Suppressor macrophage treated with lipopolysaccharide for 4 hours (primary cell): ENCODE measurements around the gene HAUS1.
"Not testable (repeated sequence)": the region's sequence is repeated elsewhere in the genome, so short reads cannot be mapped to it uniquely, and the experiment has no call there.

ENCODE experiments used
- DNase-seq: peaks from one replicate; pipeline ENCODE4 v3.0.0-alpha.2; 2020

HAUS1 gene, protein sequence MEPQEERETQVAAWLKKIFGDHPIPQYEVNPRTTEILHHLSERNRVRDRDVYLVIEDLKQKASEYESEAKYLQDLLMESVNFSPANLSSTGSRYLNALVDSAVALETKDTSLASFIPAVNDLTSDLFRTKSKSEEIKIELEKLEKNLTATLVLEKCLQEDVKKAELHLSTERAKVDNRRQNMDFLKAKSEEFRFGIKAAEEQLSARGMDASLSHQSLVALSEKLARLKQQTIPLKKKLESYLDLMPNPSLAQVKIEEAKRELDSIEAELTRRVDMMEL

DNA sequence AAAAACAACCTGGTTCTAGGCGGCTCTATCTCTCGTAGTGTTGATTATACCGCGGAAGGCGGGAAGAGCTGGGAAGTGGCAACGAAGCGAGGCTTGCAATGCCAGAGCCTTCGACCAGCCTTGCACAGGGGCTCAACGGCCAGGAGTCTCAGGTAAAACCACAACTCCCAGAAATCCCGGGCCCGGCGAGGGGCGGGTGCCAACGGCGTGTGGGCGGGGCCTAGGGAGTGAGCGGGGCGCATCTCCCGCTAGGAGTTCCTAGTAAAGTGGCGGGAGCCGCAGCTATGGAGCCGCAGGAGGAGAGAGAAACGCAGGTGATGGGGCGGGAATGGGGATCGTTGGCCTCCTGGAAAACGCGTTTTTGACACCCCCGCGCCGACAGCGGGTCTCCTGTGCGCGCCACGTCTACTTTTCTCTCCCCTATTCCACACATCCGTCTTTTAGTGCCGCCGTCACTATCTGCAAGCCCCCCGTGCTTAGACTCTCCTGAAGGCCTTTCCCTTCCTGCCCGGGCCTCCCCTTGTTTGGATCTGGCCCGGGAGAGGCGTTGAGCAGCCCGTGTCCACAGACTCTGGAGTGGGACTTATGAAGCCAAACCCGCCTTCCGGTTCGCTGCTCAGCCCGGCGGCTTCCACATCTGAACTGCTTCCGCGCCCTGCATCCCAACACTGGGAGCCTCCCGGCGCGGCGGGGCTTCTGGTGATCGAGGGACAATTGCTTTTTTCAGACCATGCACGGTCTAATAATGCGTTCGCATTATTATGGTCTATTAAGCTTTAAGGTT, at the start of gene HAUS1:
Gene HAUS1 (plus strand): TSS at position 258 of the 784 bp plus-strand sequence. CDS start 27 bp downstream, at position 285.
- DNase-seq = peak; percentile 83

DNA sequence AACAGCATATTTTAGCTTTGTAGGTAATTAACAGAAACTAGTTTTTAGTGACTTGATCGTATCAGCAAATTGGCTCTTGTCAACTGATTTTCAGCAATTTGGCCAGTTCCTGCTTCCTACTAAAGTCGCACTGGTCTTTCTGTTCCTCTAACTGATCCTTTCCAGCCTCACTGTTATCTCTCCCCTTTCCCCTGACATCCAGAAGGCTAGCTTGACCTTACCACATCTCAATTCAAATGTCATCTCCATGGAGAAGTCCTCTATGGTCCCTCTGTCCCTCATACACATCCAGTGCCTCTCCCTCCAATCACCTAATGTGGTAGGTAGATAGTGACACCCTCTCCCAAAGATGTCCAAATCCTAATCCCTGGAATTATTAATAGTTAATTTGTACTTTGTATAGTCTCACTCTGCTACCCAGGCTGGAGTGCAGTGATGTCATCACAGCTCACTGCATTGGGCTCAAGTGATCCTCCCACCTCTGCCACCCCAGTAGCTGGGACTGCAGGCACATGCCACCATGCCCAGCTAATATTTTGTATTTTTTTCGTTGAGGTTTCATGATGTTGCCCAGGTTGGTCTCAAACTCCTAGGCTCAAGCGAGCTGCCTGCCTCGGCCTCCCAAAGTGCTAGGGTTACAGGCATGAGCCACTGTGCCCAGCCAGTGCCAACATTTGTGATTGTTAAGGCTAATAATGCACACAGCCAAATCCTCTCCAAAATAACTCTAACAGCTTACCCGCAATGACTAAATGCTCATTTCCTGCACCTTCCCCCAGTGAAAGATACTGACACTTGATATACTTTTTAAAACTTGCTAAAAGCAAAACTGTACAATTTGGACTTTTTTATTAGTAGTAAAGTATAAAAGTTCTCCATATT, 49.0 kb upstream of the HAUS1 start:
- DNase-seq = no peak

DNA sequence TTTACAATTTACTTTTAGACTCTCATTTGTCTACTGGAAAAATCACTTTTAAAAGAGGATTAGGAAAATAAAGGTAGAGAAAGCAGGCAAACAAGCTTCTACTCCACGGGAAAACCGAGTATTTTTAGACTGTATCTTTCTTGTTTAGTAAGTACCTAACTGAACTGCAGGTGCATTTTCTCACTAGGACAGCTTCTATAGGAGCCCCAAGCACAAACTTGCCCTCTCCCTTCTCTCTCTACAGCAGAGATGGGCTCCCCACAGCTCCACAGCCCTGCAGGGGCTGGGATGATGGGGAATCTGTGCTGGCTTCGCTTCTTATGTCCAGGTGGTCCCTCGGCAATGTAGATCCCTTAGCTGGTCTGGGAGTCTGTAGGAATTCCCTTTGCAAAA, 48.4 kb upstream of the HAUS1 start:
- no peak for DNase-seq

DNA sequence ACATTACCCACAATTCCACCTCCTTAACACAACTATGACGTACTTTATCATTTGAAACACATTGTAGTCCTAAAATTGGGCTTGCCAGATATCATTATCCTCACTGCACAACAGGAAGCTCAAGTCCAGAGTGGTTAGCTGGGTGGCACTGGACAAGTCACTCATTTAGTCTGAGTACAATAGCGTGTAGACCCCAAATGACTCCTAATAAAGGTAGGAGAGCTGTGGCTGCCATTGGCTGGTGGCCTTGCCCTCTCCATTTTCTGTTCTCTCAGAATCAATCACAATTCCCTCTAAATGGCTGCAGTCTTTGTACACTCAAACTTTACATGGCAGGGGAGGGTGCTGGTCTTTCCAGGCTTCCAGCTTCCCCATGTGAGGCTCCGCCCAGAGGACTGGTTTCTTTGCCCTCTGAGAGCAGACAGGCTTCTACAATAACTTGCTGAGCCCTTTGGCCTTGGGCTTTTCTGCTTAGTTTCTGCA, 43.8 kb upstream of the HAUS1 start:
- DNase-seq = peak; percentile 46

DNA sequence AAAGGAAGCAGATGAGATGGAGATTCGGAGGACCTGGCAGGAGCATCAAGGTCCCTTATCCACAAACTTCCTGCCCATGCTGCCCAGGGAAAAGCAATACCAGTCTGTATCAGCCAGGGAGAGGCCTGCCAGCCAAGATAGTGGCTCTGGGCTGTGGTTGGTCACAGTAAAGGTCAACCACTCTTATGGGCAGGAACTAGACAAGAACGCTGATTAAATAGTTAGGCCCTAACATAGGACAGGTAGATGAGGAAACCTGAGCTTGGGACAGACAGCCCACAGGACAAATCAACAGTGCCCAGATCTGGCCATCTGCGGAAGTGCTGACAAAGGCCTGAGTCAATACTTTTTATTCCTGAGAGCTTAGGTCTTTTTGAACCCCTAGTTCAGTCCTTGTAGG, 42.8 kb upstream of the HAUS1 start:
- no peak for DNase-seq

DNA sequence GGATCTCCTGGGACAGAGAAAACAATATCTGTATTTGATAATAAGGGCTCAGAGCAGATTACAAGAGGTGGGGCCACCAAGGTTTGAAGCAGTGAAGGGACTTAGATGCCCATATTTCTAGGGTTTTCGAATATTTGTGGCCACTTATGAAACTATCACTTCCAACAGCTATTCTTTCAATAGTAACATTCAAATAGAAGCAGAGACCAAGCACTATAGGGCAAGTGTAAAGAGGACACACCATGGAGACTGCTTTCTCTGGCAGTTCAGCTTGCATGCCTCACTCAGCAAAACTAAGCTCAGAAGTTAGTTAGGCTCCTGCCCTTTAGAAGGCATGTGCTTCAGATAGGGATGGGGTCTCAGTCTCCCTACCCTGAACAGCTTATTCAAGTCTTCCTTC, 42.4 kb upstream of the HAUS1 start:
- no peak for DNase-seq

DNA sequence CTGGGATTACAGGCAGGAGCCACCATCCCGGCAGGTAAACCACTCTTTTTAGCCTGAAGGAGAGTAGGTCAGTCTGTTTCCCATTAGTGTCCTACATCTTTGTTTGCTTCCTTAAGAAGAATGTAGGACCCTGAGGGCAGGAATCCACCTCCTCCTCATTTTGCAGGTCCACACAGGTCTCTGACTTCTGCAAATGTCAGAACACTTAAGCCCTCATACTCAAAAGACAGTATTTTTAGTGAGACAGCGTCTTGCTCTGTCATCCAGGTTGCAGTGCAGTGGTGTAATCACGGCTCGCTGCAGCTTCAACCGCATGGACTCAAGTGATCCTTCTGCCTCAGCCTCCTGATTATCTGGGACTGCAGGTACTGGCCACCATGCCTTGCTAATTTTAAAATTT, 41.4 kb upstream of the HAUS1 start:
- DNase-seq = no peak

DNA sequence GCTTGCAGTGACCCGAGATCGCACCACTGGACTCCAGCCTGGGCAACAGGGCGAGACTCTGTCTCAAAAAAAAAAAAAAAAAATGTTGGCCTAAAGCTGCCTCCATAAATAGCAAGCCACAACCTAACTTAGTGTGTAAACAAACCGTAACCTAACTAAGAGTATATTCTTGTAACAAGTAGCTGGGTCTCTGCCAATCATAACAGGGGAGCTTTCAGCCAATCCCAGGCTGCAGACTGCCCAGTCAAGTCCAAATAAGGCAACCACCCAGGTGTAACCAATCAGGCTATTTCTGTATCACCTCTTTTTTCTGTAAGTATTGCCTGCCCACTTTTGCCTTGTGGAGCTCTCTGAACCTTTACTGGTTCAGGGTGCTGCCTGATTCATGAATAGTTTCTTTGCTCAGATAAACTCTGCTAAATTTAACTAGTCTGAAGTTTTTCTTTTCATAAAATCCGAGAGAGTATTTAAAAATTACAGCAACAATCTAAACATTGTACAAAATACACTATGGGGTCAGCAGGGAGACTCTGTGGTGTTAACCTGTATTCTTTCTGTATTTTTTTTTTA, 36.7 kb upstream of the HAUS1 start:
- no peak for DNase-seq

DNA sequence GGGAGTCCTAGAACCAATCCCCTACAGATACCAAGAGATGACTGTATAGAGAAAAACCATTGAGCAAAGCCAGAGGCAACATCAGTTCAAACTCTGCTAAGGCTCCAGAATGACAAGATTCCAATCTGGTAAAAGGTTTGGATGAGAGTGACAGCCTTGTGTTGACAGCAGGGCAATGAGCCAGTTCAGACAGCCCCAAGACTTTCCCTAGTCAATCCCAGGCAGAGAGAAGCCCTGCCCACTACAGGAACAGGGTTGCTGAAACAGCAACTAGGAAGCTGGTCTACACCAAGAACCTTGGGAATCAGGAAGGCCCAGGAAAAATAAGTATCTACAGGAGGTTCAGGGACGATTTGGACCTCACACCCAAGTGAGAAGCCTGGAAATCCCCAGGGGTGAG, 35.4 kb upstream of the HAUS1 start:
- DNase-seq = peak; percentile 37

DNA sequence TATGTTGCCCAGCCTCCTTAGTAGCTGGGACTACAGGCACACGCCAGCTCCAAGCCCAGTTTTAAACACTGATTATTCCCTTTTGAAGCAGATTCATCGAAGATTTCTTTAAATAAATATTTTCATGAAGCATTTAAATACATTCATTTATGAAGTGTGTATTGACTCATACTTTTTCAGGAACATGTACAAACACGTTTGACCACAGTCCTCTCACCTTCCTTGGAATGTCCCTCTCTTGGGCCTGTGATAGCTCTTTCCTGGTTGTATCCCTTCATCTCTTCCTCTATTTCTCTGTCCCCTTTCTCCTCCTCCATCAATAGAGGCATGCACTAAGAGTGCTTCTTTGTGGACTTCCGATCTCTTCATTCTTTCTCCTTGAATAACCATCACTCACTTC, 34.7 kb upstream of the HAUS1 start:
- DNase-seq = no peak

DNA sequence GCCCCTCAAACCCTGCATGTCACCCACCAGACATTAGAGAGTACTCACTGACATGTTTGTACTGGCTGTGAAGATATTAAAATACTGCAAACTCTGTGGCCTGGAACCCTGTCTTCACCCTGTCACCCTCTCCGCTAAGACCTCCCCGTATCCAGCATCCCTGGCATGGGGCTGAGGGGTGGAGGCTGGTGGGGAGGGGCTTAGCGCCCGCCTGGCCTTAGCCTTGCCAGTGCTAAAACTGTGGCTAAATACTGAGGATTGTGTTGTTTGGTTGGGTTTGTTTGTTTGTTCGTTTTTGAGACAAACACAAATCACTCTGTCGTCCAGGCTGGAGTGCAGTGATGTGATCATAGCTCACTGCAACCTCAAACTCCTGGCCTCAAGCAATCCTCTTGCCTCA, 34.0 kb upstream of the HAUS1 start:
- DNase-seq = no peak

DNA sequence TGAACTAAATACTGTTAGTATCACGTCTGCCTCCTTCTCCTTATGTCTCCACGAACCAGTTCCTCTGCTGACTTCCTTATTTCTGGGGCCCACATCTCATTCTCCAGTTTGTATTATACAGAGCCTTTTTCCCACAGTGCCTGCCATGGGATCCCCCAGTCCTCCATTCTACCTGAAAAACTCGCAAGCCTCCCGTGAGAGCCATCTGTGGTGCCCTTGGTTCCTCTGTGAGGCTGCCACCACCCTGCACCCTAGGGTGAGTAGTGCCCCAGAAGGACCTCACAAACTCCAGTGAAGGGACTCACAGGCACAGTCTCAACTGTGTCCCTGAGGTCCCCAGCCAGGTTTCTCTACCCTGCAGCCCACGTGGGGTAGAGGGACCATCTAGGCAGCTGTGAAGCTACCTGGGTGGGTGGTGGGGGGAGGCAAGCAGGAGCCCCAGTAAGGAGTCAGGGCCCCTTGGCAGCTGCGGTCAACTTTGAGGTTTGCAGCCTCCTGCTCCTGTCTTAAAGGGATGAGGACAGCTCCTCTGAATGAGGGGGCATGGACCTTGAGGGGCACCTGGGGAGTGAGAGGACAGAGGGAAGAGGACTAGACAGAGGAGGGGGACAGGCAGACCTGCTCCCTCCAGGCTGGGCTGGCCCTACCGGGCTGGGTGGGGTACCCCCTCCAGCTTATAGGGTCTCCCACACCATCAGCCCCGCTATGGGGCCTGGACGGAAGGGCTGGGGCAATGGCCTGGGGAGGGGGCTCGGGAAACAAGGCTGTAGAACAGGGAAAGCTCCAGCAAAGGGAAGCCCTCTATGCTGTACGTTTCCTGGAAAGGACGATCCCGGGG, 33.2 kb upstream of the HAUS1 start:
- DNase-seq = peak; percentile 76

DNA sequence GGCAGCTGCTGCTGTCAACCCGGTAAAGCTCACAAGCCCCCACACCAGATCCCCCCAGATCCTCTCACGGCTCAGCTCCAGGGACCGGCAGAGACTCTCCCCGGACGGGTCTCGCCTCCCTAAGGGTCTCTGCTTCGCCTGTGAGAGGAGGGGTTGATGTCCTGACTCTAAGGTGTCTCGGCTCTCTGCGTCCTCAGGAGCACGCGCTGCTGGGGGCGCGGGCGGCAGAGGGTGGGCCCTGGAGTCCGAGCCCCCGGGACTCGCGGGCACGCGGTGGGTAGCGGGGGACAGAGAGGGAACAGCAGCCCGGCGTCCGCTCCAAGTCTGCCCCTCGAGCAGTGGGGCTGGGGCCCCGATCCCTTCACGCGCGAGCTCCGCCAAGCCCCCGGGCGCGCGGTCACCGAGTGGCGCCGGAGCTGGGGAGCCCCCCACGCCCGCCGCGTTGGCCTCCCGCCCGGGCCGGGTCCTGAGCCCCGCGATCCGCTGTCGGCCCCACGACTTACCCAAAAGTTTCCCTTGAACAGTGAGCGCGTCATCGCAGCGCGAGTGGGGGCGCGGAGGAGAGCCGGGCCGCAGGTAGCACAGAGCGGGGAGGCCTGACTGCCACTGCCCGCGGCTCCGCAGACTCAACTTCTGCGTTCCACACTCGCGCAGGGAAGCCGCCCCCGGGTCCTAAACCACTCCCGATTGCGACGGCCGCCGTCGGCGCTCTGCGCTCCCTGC, 32.4 kb upstream of the HAUS1 start, which contains the start of gene PSTPIP2:
Gene PSTPIP2 (minus strand): TSS at position 608 of the 723 bp plus-strand sequence. CDS start 72 bp downstream, at position 536.
- peak; percentile 79 for DNase-seq

DNA sequence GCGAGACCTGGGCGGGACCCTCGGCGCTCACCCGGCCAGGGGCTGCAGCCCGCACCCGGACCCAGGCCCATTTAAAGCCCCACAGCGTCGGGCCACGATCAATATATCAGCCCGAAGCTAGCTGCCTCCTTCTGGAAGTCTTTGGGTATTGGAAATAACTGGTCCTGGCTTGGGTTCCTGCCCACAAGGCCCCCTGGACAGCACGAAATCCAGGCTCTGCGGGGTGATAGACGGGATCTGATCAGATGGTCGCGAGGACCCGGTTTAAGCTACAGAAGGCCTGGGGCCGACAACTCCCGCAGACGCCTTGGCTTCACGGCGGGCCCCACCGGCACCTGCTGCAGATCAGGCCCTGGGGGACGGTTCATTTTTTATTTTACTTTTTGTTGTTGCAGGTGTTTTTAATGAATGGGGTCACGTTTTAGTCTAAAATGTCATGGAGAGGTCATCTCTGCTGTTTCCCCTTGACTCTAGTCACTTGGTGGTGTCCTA, 31.8 kb upstream of the HAUS1 start:
- no peak for DNase-seq

DNA sequence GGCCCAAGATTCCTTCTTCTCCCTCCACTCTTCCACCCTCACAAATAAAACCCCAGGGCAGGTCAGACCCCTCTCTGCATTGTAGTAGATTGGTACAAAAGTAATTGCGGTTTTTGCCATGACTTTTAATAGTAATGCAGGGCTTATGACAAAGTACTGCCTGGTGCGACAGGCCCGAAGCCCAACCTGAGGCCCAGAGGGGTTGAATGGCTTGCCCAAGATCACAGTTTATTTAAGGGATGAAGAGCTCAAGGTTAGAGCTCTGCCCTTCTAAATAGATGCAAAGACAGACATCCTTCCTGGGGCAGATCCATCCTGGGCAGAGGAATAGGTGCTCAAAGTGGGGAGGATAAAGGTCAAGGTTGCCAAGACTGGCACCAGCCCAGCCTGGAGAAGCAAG, 31.2 kb upstream of the HAUS1 start:
- DNase-seq = no peak

DNA sequence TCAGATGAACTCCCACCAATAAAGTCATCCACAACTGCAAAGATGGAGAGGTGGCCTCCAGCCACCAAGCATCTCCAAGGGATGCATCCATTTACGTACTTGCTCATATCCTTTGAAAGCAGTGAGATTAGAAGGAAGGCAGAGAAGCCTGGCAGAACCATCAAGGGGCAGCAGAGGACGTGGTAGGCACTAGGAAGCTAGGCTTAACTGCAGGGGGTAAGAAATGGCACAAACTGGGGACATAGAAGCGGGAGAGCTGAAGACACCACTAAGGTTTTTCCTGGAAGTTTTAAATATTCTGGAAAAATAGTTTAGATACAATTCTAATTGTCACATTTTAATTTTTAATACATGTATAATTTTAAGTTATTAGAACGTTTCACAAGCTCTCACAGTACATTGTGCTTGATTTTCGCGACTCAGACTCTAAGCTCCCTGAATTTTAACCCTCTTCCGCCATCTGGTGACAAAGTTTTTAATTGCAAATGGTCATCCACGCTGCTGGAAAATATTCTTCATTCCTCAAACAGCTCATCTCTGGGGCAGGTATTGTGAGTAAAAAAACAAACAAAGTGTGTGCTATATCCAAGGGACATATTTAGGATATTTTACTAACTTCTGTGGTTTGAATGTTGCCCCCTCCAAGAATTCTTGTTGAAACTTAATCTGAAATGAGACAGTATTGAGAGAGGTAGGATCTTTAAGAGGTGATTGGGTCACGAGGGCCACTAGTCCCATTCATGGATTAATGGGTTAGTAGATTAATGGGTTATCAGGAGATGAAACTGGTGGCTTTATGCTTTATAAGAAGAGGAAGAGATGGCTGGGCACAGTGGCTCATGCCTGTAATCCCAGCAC, 30.5 kb upstream of the HAUS1 start:
- peak; percentile 86 for DNase-seq

DNA sequence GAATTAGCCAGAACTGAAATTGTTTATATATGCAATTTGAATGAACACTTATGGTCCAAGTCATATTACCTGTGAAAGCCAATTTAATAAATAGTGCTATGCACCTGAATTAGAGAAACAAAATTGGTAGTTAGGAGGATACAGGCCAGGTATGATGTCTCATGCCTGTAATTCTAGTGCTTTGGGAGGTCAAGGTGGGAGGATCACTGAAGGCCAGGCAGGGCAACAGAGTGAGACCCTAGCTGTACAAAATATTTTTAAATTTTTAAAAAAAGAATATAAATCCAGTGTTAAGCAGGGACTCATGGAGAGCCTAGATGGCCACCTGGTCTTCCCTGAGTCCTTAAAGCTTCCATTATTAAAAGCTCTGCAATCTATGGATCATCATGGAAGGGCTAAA, 24.8 kb upstream of the HAUS1 start:
- no peak for DNase-seq

DNA sequence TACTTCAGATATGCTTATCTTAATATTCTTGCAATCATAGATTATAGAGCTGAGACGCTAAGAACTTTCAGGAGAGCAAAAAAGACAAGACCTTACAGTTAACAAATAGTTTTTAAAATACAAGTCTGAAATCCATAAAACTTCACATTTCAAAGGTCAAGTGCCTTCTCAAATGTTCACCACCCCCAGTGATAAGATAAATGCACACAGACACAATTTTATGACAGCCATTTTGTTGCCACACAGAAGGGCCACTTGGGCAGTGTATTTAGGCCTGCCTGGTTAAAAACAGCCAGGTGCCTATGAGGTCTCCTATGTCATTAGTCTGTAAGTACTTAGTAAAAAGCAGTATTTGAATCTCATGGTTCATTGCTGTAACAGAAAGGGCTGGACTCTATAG, 24.0 kb upstream of the HAUS1 start:
- DNase-seq = no peak

DNA sequence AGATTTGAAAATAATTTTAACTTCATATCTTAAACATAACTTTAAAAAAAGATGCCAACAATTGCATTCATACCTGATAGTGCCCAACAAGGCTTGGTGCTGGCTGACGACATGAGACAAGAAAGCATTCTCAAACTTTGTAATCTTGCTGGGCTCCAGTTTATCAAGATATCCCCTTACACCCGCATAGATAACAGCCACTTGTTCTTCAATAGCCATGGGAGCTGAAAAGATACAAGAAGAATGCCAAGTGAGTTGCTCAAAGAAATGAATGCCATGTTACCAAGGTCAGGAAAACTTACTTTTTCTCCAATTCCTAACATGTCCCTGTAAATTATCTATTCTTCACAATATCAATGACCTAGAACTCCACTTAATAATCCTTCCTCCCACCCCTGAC, 19.8 kb upstream of the HAUS1 start:
- no peak for DNase-seq

DNA sequence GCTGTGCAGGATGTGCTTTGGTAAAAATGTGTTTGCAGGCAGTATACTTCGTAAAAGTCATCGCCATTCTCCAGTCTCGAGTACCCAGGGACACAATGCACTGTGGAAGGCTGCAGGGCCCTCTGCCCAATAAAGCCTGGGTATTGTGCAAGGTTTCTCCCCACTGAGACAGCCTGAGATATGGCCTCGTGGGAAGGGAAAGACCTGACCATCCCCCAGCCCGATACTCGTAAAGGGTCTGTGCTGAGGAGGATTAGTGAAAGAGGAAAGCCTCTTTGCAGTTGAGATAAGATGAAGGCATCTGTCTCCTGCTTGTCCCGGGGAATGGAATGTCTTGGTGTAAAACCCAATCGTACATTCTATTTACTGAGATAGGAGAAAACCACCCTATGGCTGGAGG, 15.7 kb upstream of the HAUS1 start:
- not testable (repeated sequence) for DNase-seq
